Measurements from ENCODE around the gene LLGL2.

DNA sequence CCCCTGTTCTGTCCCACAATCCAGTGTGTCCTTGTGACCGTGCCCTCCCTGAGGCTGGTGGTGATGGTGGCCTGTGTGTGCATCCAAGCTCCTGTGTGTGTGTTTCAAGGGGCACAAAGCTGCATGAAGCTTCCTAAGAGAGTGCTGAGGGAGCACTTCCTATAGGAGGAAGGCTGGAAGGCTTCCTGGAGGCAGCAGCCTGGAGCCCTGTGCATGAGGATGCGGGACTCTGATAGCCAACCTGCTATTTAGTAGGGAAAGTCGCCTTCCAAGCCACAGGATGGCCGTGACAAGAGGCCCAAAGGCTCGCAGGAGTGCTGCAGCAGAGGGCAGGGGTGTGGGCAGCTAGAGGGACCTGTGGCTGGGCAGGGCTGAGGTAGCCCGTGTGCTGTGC, 70.4 kb downstream of the LLGL2 start:
- TF ChIP-seq, protein P1, sequence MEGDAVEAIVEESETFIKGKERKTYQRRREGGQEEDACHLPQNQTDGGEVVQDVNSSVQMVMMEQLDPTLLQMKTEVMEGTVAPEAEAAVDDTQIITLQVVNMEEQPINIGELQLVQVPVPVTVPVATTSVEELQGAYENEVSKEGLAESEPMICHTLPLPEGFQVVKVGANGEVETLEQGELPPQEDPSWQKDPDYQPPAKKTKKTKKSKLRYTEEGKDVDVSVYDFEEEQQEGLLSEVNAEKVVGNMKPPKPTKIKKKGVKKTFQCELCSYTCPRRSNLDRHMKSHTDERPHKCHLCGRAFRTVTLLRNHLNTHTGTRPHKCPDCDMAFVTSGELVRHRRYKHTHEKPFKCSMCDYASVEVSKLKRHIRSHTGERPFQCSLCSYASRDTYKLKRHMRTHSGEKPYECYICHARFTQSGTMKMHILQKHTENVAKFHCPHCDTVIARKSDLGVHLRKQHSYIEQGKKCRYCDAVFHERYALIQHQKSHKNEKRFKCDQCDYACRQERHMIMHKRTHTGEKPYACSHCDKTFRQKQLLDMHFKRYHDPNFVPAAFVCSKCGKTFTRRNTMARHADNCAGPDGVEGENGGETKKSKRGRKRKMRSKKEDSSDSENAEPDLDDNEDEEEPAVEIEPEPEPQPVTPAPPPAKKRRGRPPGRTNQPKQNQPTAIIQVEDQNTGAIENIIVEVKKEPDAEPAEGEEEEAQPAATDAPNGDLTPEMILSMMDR (IDR thresholded peaks at IDR 0.05): no peak
- TF ChIP-seq POLR2A (IDR thresholded peaks at IDR 0.05): no peak
